Measurements from ENCODE around the gene SMIM10.
"Not testable (repeated sequence)": the region's sequence is repeated elsewhere in the genome, so short reads cannot be mapped to it uniquely, and the experiment has no call there.

The SMIM10 gene

DNA sequence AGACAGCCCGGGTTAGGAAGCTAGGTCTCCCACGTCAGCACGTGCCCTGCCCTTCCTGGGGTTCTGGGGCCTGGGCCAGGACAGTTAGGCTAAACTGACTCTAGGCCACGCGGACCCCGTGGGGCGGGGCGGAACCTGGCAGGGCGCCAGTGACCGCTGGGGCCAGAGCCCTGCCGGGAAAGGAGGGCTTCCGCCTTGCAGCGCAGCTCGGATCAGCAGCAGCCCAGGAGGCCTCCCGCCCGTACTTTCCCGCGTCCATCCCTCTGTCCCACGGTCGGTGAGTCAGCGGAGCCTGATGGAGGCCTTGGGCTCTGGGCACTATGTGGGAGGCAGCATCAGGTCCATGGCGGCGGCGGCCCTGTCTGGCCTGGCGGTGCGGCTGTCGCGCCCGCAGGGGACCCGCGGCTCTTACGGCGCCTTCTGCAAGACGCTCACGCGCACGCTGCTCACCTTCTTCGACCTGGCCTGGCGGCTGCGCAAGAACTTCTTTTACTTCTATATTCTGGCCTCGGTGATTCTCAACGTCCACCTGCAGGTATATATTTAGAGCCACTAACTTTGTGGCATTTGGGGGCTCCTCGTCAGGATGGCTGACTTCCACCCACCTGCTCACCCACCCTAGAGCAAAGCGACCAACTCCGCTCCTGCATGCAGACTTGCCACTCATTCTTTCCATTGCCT lies at the start of gene SMIM10:
TSS of gene SMIM10 (plus strand) at position 191 of the 681 bp plus-strand sequence. CDS start at position 296, 105 bp downstream.
- H3K27ac ChIP-seq, result no peak within 1 kb of the TSS
- no peak for TF ChIP-seq ZFX (IDR thresholded peaks at IDR 0.05; ENCODE audit: borderline replicate concordance)
- TF ChIP-seq CTCF (IDR thresholded peaks at IDR 0.05), result no peak

GRCh38 chrX:134946364-134946763 lies 44.4 kb upstream of the SMIM10 start:
- H3K27ac ChIP-seq, result not testable (repeated sequence)

- H3K27ac ChIP-seq, result no peak overlapping the region
- TF ChIP-seq CTCF (IDR thresholded peaks at IDR 0.05), result no peak
- no peak for TF ChIP-seq ZFX (IDR thresholded peaks at IDR 0.05; ENCODE audit: borderline replicate concordance)
These were observed 42.2 kb upstream of the SMIM10 start for GRCh38 chrX:134948333-134949241.

- H3K27ac ChIP-seq, result no peak overlapping the region
- TF ChIP-seq ZFX (IDR thresholded peaks at IDR 0.05; ENCODE audit: borderline replicate concordance), result no peak
- no peak for TF ChIP-seq CTCF (IDR thresholded peaks at IDR 0.05)
These were observed 41.5 kb upstream of the SMIM10 start for GRCh38 chrX:134949271-134949670.

- H3K27ac ChIP-seq, result no peak overlapping the region
- TF ChIP-seq CTCF (IDR thresholded peaks at IDR 0.05) (no peak), ZFX (IDR thresholded peaks at IDR 0.05; ENCODE audit: borderline replicate concordance) (no peak)
These were observed 33.0 kb upstream of the SMIM10 start for GRCh38 chrX:134957836-134958235.

DNA sequence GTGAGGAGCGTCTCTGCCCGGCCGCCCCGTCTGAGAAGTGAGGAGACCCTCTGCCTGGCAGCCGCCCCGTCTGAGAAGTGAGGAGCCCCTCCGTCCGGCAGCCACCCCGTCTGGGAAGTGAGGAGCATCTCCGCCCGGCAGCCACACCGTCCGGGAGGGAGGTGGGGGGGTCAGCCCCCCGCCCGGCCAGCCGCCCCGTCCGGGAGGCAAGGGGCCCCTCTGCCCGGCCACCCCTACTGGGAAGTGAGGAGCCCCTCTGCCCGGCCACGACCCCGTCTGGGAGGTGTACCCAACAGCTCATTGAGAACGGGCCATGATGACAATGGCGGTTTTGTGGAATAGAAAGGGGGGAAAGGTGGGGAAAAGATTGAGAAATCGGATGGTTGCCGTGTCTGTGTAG lies 30.4 kb upstream of the SMIM10 start:
- not testable (repeated sequence) for H3K27ac ChIP-seq

GRCh38 chrX:134963041-134963440 lies 27.8 kb upstream of the SMIM10 start:
- TF ChIP-seq CTCF (IDR thresholded peaks at IDR 0.05), result no peak
- H3K27ac ChIP-seq, result no peak overlapping the region

- no peak overlapping the region for H3K27ac ChIP-seq
- no peak for TF ChIP-seq CTCF (IDR thresholded peaks at IDR 0.05)
- TF ChIP-seq ZFX (IDR thresholded peaks at IDR 0.05; ENCODE audit: borderline replicate concordance), result no peak
These were observed 21.1 kb upstream of the SMIM10 start for GRCh38 chrX:134969726-134970125.
